Muscle layer of duodenum (tissue), 2 donors: Measurements from ENCODE around the gene RPL41.

Source experiments
- H3K27ac ChIP-seq: one replicate; pipeline ENCODE4 v1.7.0; 2013; ENCODE audit warnings: mild to moderate bottlenecking, low read length
- H3K27me3 ChIP-seq: one replicate; pipeline ENCODE4 v1.7.0; 2013; ENCODE audit warnings: low read depth, mild to moderate bottlenecking, control low read depth, low read length
- H3K36me3 ChIP-seq, 2 donors: one replicate each; pipeline ENCODE4 v1.7.0; 2013; ENCODE audit warnings: low read length in 2 of 2, control low read depth in 1 of 2, mild to moderate bottlenecking in 1 of 2; ENCODE audit not compliant: insufficient read depth in 2 of 2, control insufficient read depth in 1 of 2
- H3K4me1 ChIP-seq, 2 donors: one replicate each; pipeline ENCODE4 v1.7.0; 2013; ENCODE audit warnings: low read length in 2 of 2, mild to moderate bottlenecking in 2 of 2, control low read depth in 1 of 2, moderate library complexity in 1 of 2; ENCODE audit not compliant: insufficient read depth in 2 of 2, control insufficient read depth in 1 of 2
- H3K4me3 ChIP-seq, 2 donors: one replicate each; pipeline ENCODE4 v1.7.0; 2013; ENCODE audit warnings: low read length in 2 of 2, low read depth in 1 of 2, mild to moderate bottlenecking in 1 of 2
- H3K9me3 ChIP-seq, 2 donors: one replicate each; pipeline ENCODE4 v1.7.0; 2013; ENCODE audit warnings: low read length in 2 of 2, control low read depth in 1 of 2, mild to moderate bottlenecking in 1 of 2; ENCODE audit not compliant: control insufficient read depth in 1 of 2
- donor health status: healthy.

RPL41 gene

DNA sequence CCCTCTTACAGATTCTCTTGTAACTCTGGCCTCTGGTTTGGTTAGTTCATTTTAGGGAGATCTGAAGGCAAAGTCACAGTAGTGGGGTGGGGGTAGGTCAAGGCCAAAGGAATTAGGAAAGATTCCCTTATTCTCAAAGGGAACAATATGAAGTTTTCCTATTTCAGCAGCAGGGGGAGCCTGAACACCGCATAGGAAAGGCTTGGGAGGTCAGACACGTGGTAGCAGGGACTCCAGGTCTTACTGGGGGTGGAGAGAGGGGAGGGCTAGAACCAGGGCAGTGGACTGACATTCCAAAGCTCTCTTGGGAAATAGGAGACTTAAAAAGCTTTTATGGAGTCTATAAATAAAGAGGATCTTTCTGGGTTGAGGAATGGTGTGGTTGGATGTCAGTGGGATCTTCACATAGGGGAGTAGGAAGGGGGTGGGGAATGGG is 2.9 kb downstream of the RPL41 start:
- H3K4me3 ChIP-seq: peak overlapping the region; percentile 91 to 99
- peak overlapping the region; percentile 100 for H3K27ac ChIP-seq

DNA sequence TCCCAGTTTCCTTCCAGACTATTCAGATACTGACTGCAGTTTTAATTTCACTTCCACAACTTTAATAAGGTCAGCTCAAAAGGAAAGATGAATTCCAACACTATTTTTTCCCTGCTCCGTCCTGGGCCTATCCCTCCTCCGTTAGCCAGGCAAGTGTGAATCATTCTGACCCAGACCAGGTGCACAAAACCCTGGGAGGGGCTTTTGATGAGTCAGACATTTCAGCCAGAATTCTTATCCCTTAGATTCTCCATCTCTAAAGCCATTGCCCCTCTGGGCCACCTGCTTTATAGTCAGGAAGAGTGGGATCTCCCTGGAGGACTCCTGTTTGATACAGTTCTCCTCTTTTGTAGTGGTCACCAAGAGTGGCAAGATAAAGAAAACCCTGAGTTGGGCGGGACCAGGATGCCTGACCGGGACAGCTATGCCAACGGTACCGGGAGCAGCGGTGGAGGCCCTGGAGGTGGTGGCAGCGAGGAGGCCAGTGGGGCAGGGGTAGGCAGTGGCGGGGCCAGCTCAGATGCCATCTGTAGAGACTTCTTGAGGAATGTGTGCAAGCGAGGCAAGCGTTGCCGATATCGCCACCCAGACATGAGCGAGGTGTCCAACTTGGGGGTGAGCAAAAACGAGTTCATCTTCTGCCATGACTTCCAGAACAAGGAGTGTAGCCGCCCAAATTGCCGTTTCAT is 3.9 kb downstream of the RPL41 start:
- Histone ChIP-seq H3K4me3 (no peak overlapping the region), H3K9me3 (no peaks in the 10 kb centered on the region), H3K27ac (peak overlapping the region; percentile 100), H3K27me3 (no peaks in the 10 kb centered on the region), H3K4me1 (peaks cover 16 to 49% of the 10 kb centered on the region in 2 donors), H3K36me3 (peaks cover 14 to 30% of the 10 kb centered on the region in 2 donors)

More for the DNA sequence above, 2.9 kb downstream of the RPL41 start:
- no peaks in the 10 kb centered on the region for H3K27me3 ChIP-seq
- H3K4me1 ChIP-seq: peaks cover 16 to 41% of the 10 kb centered on the region in 2 donors
- H3K36me3 ChIP-seq: peaks cover 14 to 30% of the 10 kb centered on the region in 2 donors
- H3K9me3 ChIP-seq: no peaks in the 10 kb centered on the region

DNA sequence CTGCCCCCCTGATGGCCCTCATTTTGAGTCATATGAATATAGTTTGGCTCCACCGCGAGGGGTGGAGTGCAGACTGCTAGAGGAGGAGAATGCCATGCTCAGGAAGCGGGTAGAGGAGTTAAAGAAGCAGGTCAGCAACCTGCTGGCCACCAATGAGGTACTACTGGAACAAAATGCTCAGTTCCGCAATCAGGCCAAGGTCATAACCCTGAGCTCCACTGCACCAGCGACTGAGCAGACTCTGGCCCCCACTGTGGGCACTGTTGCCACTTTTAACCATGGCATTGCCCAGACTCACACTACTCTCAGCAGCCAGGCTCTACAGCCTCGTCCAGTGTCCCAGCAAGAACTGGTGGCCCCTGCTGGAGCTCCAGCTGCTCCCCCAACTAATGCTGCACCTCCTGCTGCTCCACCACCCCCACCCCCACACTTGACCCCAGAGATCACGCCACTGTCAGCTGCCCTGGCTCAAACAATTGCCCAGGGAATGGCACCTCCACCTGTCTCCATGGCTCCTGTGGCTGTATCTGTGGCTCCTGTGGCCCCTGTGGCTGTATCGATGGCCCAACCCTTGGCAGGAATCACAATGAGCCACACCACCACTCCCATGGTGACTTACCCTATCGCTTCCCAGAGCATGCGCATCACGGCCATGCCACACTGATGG is 4.9 kb downstream of the RPL41 start:
- Histone ChIP-seq H3K27ac (no peak overlapping the region), H3K9me3 (no peaks in the 10 kb centered on the region), H3K4me1 (peaks cover 21 to 58% of the 10 kb centered on the region in 2 donors), H3K27me3 (no peaks in the 10 kb centered on the region), H3K36me3 (peaks cover 14 to 30% of the 10 kb centered on the region in 2 donors), H3K4me3 (no peak overlapping the region)

DNA sequence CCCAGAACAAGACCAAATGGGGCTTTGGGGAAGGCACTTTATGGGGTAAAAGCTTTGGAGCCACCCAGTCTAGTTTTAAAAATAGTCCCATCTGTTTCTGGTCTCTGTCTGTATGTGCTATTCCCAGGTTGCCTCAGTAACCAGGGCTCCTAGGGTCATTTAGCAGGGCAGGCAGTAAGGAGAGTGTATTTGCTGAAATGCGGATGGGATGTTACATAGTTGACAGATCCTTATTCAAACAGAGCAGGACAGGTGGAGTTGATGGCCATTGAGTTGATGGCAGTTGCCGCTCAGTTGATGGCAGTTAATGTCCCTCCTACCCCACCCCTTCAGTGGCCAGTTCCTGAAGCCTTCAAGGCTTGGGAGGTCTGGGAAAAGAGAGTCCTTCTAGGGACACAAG is 6.2 kb downstream of the RPL41 start:
- Histone ChIP-seq H3K4me1 (peaks cover 34 to 65% of the 10 kb centered on the region in 2 donors), H3K36me3 (peaks cover 14 to 26% of the 10 kb centered on the region in 2 donors), H3K27ac (no peak overlapping the region), H3K27me3 (no peaks in the 10 kb centered on the region), H3K9me3 (no peaks in the 10 kb centered on the region), H3K4me3 (no peak overlapping the region)

DNA sequence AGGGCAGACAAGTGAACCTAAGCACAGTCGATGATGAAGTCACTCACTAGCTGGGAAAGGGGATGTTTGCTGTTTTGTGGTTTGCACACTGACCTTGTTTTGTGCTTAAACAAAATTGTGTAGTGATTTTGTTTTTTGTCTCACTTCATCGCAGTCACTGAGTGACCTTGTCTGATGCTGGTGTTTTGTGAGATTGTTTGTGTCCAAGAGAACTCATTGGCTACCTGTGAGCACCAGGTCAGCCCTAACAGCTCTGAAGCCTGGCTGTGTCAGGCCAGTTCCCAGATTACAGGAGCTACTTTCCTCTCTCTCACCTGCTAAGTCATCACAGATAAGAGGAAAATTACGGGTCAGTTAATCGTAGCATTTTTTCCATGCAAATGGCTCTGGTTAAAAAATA is 7.7 kb downstream of the RPL41 start:
- H3K4me1 ChIP-seq: peaks cover 26 to 56% of the 10 kb centered on the region in 2 donors
- H3K4me3 ChIP-seq: no peak overlapping the region
- H3K27me3 ChIP-seq: no peaks in the 10 kb centered on the region
- no peak overlapping the region for H3K27ac ChIP-seq
- H3K36me3 ChIP-seq: peaks cover 14 to 26% of the 10 kb centered on the region in 2 donors
- H3K9me3 ChIP-seq: no peaks in the 10 kb centered on the region

DNA sequence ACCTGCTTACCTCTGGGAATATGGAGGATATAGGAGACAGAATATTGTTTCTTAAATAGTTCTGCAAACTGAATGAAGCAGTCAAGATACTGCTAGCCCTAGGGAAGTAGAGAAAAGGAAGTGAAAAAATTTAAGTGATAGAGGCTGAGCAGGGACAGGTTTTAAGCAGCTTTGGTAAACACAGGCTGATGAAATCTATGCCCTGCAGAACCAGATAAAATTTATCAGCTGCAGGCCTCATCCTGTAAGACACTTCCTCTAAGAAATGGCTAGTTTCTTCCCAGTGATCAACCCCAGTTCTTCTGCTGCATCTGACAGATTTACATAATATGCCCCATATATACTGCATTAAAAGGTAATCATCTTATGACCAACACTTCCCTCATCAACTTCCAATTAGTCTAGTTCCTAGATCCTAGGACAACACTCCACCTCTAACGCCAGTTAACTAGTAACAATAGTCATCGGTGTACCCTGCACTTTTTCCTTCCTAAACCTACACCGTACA is 10.4 kb downstream of the RPL41 start:
- Histone ChIP-seq H3K36me3 (peaks cover 11 to 24% of the 10 kb centered on the region in 2 donors), H3K4me1 (peaks cover 18 to 55% of the 10 kb centered on the region in 2 donors), H3K4me3 (peak overlapping the region; percentile 92 to 94), H3K9me3 (no peaks in the 10 kb centered on the region), H3K27me3 (no peaks in the 10 kb centered on the region), H3K27ac (peak overlapping the region; percentile 94)

DNA sequence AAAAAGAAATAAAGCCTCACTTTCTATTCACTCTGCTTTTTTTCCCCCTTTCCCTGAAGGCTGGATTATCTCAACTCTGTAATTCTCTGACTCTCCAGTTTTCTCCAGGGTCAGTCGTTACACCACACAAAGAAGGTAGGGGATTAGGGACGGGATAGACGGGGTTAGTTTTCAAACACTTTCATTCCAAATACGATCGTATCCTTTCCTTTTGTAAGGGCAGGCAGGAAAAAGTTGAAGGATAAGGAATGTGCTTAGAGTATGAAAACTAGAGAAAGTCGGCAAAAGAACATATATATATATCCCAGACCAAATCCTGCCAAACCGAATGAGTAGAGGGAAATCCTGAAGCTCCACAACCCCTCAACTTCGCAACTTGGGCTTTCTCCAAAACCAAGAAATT is 11.1 kb downstream of the RPL41 start:
- H3K4me1 ChIP-seq: peaks cover 18 to 48% of the 10 kb centered on the region in 2 donors

DNA sequence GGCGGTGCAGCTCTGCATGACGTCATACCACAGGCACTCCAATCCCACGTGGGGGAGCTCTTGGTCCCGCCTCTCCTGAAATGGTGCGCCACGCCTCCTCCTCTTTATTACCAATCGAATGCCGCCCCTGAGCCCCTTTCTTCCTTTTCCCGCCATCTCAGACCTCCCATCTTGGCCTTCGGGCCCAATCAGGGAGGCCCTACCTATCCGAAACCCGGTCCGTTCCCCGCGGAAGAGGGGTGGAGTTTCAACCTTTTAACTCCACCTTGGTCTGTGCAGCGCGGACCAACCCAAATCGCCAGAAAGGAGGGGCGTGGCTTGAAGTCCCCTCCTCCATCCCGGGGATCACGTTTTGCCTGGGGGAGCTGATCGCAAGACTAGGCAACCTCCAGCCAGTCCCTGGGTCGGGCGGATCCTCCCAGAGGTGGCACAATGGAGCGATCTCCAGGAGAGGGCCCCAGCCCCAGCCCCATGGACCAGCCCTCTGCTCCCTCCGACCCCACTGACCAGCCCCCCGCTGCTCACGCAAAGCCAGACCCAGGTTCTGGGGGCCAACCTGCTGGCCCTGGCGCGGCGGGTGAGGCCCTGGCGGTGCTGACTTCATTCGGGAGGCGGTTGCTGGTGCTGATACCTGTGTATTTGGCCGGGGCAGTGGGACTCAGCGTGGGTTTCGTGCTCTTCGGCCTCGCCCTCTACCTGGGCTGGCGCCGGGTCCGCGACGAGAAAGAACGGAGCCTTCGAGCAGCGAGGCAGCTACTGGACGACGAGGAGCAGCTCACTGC is 11.6 kb downstream of the RPL41 start, which contains the start of gene ESYT1:
TSS of gene ESYT1 (plus strand) at position 380 of the 782 bp plus-strand sequence. CDS start at position 433, 53 bp downstream.
- no peaks in the 10 kb centered on the region for H3K27me3 ChIP-seq
- H3K27ac ChIP-seq: peak within 1 kb of the TSS; percentile 94
- peaks cover 19 to 29% of the 10 kb centered on the region in 2 donors for H3K36me3 ChIP-seq
- H3K4me1 ChIP-seq: peaks cover 18 to 42% of the 10 kb centered on the region in 2 donors
- H3K9me3 ChIP-seq: no peaks in the 10 kb centered on the region
- peak within 1 kb of the TSS; percentile 92 to 94 for H3K4me3 ChIP-seq

More for the DNA sequence above, 11.1 kb downstream of the RPL41 start:
- H3K36me3 ChIP-seq: peaks cover 17 to 26% of the 10 kb centered on the region in 2 donors
- H3K9me3 ChIP-seq: no peaks in the 10 kb centered on the region
- H3K4me3 ChIP-seq: peak overlapping the region; percentile 92 to 94
- no peaks in the 10 kb centered on the region for H3K27me3 ChIP-seq
- peak overlapping the region; percentile 94 for H3K27ac ChIP-seq

DNA sequence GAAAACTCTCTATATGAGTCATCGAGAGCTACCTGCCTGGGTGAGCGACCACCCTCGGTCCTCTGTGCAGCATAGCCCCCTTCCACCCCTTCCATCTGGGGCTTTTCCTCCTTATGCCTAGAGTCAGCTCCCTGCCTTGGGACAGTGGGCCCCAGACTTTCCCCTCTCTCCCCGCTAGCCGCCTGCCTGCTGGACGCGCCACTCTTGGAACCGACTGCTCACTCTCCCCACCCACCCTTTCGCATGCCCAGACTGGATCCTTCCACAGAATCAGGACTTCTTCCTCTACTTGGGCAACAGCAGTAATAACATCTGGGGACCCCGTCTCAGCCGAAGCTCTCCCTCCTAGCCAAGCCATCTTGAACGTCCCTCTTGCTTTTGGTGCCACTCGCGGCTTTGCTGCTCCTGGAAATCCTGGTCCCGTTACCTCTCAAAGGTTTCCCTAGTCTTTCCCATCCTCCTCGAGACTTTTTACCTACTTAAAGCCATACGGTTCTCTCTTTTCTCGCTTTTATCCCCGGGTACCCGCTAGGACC is 12.3 kb downstream of the RPL41 start:
- H3K4me1 ChIP-seq: peaks cover 18 to 41% of the 10 kb centered on the region in 2 donors
- no peaks in the 10 kb centered on the region for H3K9me3 ChIP-seq
- peak overlapping the region; percentile 92 to 94 for H3K4me3 ChIP-seq

DNA sequence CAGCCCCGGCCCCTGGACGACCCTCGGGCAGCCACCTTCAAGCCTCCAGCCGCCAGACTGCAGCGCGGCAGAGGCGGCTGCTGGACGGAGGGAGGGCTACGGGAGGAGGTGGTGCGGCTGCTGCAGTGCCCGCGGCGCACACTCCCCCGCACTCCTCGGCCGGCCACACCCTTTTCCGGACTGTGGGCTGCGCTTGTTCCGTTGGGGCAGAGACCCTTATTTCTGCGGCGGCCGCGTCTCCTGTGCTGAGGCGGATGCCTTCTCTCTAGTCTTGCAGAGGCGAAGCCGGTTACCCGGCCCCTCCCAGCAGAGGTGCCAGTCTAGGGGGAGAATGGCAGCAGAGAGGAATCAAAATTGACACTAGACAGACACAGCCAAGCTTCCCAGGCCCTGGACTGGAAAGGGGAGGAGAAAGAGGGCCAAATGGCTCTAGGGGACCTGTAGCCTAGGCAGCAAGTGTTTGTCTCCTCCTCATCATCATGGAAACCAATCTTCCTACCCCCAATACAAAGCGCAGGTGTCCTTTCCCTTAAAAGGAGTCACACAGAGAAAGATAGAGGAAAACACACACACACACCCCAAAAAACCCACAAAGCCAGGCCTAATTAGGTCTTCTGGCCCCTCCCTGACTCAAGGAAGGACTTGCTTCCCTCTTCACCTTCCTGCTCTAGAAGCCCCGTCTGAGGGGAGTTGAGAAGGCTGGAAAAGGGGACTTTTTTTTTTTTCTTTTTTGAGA is 12.9 kb downstream of the RPL41 start:
- Histone ChIP-seq H3K27me3 (no peaks in the 10 kb centered on the region), H3K4me3 (peak overlapping the region; percentile 92 to 94), H3K36me3 (peaks cover 32 to 37% of the 10 kb centered on the region in 2 donors), H3K4me1 (peaks cover 18 to 41% of the 10 kb centered on the region in 2 donors), H3K27ac (peak overlapping the region; percentile 76), H3K9me3 (no peaks in the 10 kb centered on the region)

More for the DNA sequence above, 12.3 kb downstream of the RPL41 start:
- Histone ChIP-seq H3K27ac (peak overlapping the region; percentile 76), H3K36me3 (peaks cover 25 to 32% of the 10 kb centered on the region in 2 donors), H3K27me3 (no peaks in the 10 kb centered on the region)
